DMS114 treated with DMSO at 0.1 percent for 48 hours (cell line): ENCODE results near the gene RNF144A.
"Not testable (repeated sequence)": the region's sequence is repeated elsewhere in the genome, so short reads cannot be mapped to it uniquely, and the experiment has no call there.

ENCODE experiments used
- DNase-seq: peaks from one replicate; lab custom pipeline; 2025; ENCODE audit not compliant: unreplicated experiment; lab: John Stamatoyannopoulos, UW

Gene RNF144A

DNA sequence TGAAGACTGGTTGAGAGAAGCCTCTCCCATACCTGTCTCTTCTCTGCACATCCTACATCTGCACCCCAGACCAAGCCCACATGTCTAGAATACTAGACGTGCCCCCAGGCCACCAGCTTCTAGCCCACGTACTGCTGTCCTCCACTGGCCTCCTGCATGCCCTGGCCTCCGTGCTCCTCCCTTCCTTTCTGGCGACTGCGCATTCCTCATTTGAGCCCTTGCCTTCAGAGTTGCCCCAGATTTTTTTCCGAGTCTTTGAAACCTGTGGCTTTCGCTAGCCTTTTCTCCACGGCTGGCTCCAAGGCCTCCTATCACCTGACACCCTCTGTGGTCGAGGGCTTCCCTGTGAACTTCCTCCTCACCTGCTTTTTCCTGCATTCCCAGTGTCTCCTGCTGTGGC lies 11.2 kb downstream of the RNF144A start:
- DNase-seq: no peak

DNA sequence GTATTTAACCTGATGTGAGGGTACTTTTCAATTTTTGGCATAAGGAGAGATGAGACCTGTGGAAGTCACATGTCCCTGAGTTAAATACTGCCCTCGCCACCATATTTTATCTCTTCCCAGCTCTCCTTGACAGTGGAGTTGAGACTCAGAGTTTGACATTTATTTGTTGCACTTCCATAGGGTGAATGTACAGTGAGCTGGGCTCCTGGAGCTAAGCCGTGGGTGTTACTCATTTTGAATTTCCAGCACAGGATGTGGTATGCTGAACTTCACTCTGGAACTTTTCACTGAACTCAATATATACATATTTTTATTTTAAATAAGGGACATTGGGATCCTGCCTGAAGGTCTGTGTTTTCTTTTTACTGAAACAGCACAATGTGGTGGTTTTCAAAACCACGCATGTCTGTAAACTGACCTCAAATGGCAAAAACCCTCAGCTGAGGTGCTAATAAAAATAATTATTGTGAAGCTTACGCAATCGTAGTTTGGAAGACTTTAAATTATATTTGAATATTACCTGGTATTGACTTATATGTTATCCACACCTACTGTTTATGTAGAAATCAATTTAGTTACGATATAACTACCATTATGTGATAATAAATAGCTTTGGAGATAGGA lies 12.1 kb downstream of the RNF144A start:
- DNase-seq: no peak

DNA sequence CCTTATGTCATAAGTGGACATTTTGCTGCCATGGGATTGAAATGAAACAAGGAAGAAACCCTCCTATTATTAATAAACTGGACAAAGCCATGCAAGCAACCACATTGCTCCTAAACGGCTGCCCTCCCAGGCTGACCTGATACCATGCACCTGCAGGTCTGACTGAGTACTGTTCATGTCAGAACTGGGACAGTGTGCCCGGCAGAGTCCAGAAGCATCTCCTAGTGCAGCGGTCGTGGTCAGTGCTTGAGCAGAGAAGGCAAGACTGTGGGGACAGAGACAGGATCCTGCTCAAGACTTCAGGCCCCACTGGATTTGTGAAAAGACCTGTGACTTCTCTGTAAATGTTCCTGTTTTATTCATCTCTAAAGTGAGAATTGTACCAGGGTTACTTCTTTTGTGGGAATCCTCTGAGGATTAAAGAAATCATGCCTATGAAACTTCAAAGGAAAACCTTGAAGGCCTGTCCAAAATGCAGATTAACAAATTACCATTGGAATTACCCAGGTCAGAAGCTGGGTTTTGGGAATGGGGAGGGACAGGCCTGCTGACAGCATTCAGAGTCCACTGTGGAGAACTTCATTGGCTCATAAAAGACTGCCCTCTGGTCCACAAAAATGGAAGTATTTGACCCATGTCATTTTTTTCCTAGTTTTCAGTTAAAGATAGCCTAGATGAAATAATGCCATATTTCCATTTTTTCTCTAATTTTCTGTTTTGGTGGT lies 13.9 kb downstream of the RNF144A start:
- DNase-seq: no peak

DNA sequence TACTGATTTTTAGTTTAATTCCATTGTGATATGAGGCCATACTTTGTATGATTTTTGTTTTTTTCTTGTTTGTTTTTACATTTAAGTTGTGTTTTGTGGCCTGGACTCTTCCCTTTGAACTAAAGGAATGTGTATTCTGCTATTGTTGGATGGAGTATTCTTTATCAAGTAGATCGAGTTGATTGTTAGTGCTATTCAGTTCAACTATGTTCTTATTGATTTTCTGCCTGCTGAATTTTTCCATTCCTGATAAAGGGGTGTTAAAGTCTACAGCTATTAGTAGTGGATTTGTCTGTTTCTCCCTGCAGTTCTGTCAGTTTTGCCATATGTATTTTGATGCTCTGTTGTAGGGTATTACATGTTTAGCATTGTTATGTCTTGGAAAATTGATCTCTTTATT lies 14.5 kb downstream of the RNF144A start:
- no peak for DNase-seq

DNA sequence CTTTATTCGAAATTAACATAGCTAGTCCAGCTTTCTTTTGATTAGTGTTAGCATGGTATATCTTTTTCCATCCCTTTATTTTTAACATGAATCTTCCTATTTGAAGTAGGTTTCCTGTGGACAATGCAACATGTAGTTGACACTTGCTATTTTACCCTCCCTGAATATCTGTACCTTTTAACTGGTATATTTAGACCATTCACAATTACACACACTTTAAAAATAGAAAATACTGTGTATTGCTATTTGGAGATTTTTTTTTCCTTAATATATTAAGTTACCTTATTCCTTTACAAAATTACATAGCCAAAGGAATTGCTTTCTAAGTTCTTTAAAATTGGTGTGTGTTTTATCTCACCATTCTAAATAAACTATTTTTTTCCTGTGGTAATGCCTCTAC lies 15.0 kb downstream of the RNF144A start:
- DNase-seq: no peak

DNA sequence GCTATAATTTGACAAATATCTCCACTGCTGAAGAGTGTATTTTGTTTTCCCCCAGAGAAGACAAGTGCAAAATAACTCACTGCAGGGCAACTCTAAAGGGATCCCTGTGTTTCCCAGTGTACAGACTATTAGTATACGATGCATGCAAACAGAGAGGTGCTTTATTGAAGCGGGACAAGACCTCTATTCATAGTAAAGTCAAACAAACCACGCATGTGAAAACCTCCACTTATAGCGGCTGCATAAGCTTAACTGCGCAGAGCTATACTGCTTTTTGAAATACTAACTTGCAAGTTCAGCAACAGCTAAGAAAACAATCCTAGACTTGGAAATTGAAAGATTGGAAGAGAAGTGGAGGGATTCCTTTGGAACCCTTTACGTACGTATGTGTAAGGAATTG lies 15.6 kb downstream of the RNF144A start:
- DNase-seq: no peak

DNA sequence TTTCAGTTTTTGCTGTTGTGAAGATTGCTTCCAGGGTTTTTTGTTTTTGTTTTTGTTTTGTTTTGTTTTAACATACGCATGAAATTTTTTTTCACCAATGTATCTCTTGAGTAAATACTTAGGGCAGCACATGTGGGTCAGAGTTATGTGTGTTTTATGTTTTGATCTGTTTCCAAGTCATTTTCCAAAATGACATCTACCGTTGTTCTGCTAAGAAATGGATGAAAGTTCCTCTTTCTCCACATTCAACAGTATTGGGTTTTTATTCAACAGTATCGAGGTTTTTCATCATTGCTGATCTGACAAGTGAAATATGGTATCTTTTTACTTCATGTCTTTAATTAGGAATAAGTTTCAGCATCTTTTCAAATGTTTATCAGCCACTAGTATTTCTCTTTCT lies 16.7 kb downstream of the RNF144A start:
- no peak for DNase-seq

DNA sequence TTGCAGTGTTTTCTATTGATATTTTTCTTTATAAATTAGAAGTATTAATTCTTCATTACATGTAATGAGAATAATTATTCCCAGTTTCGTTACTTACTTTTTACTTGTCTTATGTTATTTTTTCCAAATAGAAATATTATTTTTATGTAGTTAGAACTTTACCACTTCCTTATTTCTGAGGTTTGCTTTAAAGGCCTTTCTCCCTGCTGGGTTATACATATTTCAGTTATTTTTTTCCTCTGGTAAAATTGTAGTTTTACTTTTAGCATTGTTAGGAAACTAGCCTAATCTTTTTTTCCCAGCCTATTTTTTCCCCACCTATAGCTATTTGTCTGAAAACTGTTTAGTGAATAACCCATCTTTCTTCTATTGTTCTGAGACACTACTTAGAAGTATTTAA lies 17.1 kb downstream of the RNF144A start:
- no peak for DNase-seq

DNA sequence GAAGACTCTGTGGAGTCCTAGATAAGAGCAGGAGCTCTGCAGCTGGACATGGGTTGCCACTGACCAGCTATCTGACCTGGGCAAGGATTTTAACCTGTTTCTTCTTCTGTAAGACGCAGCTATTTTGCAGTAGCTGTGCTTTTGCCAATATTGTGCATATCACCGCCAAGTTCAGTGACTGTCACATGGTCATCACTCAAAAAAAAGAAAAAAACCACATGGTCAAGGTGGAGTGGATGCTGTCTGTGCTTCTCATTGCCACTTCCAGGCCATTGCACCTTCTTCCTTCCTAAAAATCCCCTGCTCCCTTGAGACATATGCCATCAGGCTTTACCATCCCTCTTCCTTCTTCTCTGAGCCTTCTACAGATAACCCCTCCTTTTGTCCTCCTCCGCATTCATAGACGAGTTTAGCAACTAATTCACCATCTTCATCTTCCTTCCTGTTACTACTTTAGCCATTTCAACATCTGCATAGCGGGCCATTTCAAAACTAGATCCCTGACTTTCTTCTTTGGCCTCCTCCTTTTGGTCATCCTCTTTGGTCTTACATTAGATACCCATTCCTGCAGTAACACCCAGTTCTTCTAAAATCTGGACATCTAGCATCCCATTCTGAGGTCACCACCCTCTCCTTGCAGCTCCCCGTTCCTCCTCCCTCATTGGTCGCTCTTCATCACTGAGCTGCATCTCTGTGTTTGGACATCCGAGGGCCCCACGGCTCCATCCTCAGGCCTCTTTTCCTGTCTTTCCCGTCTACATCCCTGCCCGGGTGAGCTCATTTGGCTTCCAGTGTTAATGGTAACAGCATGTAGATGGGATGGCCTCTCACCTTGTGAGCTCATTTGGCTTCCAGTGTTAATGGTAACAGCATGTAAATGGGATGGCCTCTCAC lies 17.8 kb downstream of the RNF144A start:
- DNase-seq: no peak

DNA sequence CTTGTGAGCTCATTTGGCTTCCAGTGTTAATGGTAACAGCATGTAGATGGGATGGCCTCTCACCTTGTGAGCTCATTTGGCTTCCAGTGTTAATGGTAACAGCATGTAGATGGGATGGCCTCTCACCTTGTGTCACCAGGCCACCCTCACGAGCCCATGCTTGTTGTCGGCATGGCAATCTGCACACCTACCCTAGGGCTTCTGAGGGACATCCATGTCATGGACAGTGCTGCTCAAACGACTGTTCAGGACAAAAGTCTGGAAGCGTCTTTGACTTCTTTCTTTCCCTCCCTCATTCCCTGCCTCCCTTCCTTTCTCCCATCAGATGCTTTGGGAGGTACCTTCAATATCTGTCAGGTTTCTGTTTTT lies 18.4 kb downstream of the RNF144A start:
- not testable (repeated sequence) for DNase-seq

DNA sequence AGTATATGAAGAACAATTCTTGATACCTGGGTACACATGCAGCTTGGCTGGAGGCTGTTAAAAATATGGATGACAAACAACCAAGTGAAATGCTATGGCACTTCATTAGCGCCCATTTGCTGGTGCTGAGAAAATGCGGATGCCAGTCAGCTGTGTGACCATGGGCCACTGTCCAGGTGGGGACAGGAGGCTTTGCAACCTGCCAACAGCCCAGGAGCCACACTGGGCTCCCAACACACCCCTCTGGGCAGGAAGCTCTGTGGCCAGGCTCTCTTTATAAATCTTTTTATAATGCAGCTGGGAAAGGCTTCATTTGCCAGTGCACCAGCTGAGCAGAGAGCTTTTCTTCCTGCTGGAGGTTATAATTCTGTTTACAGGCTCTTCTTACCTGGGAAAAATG lies 19.9 kb downstream of the RNF144A start:
- DNase-seq: no peak

DNA sequence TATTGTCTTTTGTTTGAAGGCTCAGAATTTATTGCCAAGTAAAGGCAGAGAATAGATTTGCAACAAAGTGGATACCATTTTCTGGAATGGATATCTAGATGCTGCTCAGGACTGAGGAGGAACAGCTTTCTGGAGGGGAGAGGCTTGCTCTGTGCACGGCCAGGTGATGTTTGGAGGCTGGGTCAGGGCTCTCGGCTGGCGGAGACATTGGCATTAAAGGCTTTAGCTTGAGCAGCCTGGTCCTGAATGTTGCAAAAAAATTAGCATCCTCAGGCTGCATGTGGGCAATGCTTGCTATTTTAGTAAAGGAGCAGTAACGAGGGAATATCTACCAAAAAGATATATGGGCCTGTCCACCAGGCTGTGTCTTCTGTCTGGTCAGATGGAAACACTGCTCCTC lies 20.4 kb downstream of the RNF144A start:
- DNase-seq: no peak

DNA sequence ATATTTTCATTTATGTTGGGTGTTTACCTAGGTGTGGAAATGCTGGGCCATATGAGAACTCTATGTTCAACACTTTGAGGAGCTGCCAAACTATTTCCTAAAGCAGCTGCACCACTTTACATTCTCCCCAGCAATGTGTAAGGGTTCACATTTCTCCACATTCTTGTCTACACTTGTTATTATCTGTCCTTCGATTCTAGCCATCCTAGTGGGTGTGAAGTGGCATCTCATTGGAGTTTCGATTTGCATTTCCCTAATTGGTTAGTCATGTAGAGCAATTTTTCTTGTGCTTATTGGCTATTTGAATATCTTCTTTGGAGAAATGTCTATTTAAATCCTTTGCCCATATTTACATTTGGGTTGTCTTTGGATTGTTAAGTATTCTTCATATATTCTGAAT lies 21.9 kb downstream of the RNF144A start:
- no peak for DNase-seq

DNA sequence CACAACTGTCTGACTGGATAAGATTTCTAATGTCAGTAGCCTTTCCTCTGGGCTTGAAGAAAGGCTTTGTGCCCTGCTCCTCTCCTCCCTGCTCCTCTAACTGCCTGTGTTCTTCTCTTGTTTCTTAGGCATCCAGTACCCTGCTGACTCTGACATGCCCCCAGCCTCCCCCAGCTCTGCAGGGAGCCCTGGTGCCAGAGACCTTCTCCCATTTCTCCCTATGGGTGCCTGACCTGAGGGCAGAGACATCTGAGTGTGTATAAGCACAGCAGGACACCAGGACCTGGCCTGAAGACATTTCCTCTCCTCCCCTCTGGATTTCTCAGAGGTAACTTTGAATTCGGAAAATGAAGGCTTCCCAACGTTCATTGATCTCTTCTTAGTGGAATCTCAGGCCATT lies 23.6 kb downstream of the RNF144A start:
- DNase-seq: no peak

DNA sequence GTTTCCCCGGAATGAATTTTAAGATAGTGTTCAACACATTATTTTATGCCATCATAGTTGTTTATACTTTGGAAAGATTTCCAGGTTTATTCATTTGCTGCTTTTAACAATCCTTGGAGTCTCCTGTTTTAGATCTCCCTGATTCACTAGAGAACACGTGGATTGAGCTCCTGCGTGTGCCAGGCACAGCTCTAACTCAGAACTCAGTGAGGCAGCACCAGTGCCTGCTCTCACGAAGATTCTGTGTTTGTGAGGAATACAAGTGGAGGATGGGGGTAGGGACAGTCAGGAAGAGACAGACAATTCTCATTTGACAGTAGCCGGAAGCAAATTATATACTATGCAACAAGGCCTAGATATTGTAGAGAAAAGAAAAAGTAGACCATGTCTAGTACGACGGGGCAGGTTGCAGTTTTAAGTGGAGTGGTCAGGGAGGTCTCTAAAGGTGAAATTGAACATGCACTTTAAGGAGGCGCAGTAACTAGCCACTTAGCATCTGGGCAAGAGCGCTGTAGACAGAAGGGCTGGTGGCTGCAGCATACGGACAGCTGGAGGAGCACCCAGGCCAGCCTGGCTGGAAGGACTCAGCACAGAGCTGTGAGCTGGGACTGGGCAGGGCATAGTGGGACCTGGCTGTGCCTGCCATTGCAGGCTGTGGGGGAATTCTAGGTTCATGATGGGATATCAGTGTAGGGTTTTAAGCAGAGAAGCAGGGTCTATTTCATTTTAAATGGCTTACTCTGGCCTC lies 24.3 kb downstream of the RNF144A start:
- no peak for DNase-seq

DNA sequence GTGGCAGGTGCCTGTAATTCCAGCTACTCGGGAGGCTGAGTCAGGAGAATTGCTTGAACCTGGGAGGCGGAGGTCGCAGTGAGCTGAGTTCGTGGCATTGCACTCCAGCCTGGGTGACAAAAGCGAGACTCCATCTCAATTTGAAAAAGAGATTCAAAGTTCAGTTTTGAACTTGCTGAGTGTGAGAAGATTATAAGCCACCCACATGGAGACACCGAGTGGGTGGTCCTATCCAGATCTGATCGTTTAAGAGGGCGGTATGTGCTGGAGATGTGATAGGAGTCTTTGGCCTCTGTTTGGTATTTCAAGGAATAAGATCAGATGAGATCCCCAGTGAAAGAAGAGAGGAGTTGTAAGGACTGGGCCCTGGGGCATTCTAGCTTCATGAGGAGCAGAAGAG lies 25.6 kb downstream of the RNF144A start:
- no peak for DNase-seq

DNA sequence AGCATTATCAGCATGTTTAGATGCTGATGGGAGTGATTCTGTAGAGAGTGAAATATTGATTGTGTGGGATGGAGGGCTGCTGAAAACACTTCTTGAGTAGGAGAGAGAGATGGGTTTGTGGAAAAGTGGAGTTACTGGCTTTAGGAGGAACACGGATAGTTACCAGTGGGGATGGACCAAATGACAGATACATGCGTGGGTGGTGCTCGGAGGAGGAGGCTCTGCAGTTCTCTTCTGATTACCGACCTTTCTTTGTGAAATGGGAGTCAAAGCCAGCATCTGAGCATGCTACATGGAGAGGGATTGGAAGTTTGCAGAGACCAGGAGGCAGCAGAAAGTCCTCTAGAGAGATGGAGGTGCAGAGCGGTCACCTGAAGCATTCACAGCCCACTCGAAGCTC lies 26.3 kb downstream of the RNF144A start:
- no peak for DNase-seq

DNA sequence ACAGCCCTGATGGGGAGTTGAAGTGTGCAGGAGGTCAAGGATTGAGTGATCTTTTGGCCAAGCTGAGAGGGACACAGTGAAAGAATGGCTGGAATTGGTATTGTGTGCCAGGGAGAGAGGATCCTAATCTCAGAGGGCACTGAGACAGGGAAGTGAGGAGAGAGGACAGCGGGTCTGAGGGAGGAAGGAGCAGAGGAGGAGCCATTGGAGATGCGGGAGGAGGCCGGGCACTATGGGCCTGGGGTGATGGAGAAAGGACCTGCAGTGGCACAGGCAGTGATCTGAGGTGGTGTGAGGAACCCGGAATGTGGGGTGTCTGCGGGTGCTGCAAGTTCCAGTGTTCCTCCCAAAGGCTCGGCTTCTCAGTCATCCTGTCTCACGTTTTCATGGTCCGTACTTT lies 26.8 kb downstream of the RNF144A start:
- DNase-seq: no peak

DNA sequence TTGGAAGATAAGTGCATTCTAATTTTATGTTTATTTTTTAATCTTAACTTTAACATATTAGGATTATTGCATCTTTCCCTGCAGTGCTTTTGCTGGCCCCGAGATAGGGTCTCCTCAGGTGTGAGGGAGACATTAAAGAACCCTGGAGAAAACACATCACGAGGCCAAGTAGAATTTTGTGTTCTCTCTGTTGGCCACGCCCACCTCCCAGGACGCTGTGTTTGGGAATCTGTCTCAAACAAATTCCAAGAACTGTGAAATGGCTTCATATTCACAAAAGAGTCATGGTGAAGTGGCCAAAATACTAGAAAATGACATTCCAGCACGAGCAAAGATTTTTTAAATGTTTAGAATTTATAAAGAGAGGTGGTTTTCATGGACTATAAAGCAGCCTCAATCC lies 27.3 kb downstream of the RNF144A start:
- DNase-seq: no peak

DNA sequence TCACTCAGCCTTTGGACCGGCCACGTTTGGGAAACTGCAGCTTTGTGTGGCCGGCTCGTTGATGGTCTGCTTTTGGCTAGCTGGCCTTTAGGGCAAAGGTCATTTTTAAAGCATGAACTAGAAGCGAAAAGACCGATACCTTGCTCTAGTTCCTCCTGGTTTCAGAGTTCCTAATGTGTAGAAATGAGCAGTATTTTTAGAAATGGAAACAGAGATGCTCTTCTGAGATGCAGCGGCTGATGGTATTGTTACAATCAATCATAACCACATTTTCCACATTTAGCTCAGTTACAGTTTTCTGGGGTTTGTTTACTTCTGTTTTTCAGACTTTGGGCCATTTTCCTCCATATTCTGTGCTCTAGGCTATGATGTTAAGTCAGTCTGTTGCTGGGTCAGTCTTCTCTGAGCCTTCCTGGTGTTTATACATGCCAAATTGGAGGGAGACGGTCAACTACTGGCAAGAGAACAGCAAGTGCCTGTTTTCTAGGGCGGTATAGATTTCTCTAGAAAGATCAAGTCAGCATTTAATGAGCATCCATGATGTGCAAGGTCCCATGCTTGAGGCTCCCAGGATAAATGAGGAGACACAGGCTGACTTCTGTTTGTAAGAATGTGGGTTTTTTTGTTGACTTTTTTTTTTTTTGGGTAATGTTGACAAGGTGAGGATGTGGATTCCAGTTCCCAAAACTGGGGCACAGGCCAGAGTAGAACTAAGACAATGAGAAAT lies 28.0 kb downstream of the RNF144A start:
- no peak for DNase-seq

DNA sequence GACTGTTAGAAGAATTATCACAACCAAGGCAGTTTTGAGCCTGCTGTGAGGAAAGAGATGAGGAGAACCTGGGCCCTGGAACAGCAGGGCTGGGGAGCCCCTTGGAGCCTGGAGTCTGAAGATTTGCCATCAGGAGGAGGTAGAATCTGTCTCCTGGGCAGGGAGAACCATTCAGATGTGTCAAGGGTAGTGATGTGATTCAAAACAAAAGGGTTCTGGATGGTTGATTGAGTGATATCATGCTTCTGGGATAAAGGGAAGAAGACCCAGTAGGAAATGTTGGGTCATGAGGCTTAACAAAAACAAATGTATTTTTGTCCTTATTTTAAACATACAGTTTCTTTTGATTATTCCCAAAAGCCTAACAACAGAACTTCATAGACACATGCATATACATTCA lies 28.6 kb downstream of the RNF144A start:
- DNase-seq: no peak
